Measurements from ENCODE around the gene CDHR4.
A peak's percentile ranks its signal among the peaks of the same experiment; 100 is the strongest.

CDHR4 gene

GRCh38 chr3:49805367-49805782, 5.7 kb upstream of the CDHR4 start:
- H3K4me3 ChIP-seq (ENCODE audit: low read length), result no peak overlapping the region
- DNase-seq (ENCODE audit: low read depth, low spot score), result no peak

GRCh38 chr3:49804141-49805041, 4.7 kb upstream of the CDHR4 start:
- DNase-seq (ENCODE audit: low read depth, low spot score), result no peak
- H3K4me3 ChIP-seq (ENCODE audit: low read length), result peak overlapping the region; percentile 83

- no peak for DNase-seq (ENCODE audit: low read depth, low spot score)
- peak overlapping the region; percentile 83 for H3K4me3 ChIP-seq (ENCODE audit: low read length)
Observed at GRCh38 chr3:49803465-49804140, 3.9 kb upstream of the CDHR4 start.

GRCh38 chr3:49802719-49803464, 3.2 kb upstream of the CDHR4 start, which contains the start of gene INKA1:
INKA1 (plus strand) TSS chr3:49803261; CDS start chr3:49803393, 132 bp downstream.
- peak within 1 kb of the TSS; percentile 83 for H3K4me3 ChIP-seq (ENCODE audit: low read length)
- DNase-seq (ENCODE audit: low read depth, low spot score), result peak; percentile 77

GRCh38 chr3:49801160-49801559, 1.5 kb upstream of the CDHR4 start:
- no peak overlapping the region for H3K4me3 ChIP-seq (ENCODE audit: low read length)

GRCh38 chr3:49799105-49799504, 568 bp downstream of the CDHR4 start:
- no peak for DNase-seq (ENCODE audit: low read depth, low spot score)

More at GRCh38 chr3:49801160-49801559, 1.5 kb upstream of the CDHR4 start:
- DNase-seq (ENCODE audit: low read depth, low spot score), result no peak

GRCh38 chr3:49794926-49795905, 4.5 kb downstream of the CDHR4 start:
- no peak overlapping the region for H3K4me3 ChIP-seq (ENCODE audit: low read length)
- DNase-seq (ENCODE audit: low read depth, low spot score), result no peak

More at GRCh38 chr3:49799105-49799504, 568 bp downstream of the CDHR4 start:
- no peak overlapping the region for H3K4me3 ChIP-seq (ENCODE audit: low read length)

- no peak for DNase-seq (ENCODE audit: low read depth, low spot score)
Observed at GRCh38 chr3:49794431-49794830, 5.2 kb downstream of the CDHR4 start.

GRCh38 chr3:49793486-49794085, 6.1 kb downstream of the CDHR4 start:
- H3K4me3 ChIP-seq (ENCODE audit: low read length), result no peak overlapping the region
- DNase-seq (ENCODE audit: low read depth, low spot score), result no peak

More at GRCh38 chr3:49794431-49794830, 5.2 kb downstream of the CDHR4 start:
- H3K4me3 ChIP-seq (ENCODE audit: low read length), result no peak overlapping the region

GRCh38 chr3:49792371-49793150, 7.1 kb downstream of the CDHR4 start:
- no peak for DNase-seq (ENCODE audit: low read depth, low spot score)
- H3K4me3 ChIP-seq (ENCODE audit: low read length), result no peak overlapping the region

- DNase-seq (ENCODE audit: low read depth, low spot score), result no peak
- H3K4me3 ChIP-seq (ENCODE audit: low read length), result no peak overlapping the region
Observed at GRCh38 chr3:49791571-49791970, 8.1 kb downstream of the CDHR4 start.

- DNase-seq (ENCODE audit: low read depth, low spot score), result no peak
Observed at GRCh38 chr3:49790626-49791411, 8.9 kb downstream of the CDHR4 start.

GRCh38 chr3:49788056-49788455, 11.6 kb downstream of the CDHR4 start:
- no peak overlapping the region for H3K4me3 ChIP-seq (ENCODE audit: low read length)
- no peak for DNase-seq (ENCODE audit: low read depth, low spot score)

More at GRCh38 chr3:49790626-49791411, 8.9 kb downstream of the CDHR4 start:
- H3K4me3 ChIP-seq (ENCODE audit: low read length), result no peak overlapping the region

- H3K4me3 ChIP-seq (ENCODE audit: low read length), result no peak overlapping the region; the same call in 1 of the 2 replicates
- DNase-seq (ENCODE audit: low read depth, low spot score), result no peak
Observed at GRCh38 chr3:49787536-49787935, 12.1 kb downstream of the CDHR4 start.

- peak overlapping the region; percentile 91 for H3K4me3 ChIP-seq (ENCODE audit: low read length)
- no peak for DNase-seq (ENCODE audit: low read depth, low spot score)
Observed at GRCh38 chr3:49787182-49787464, 12.6 kb downstream of the CDHR4 start.

GRCh38 chr3:49786357-49787181, 13.1 kb downstream of the CDHR4 start, which contains the start of gene IP6K1:
IP6K1 (minus strand) TSS chr3:49786542; CDS start chr3:49748040, 38,502 bp downstream.
- peak; percentile 100 for DNase-seq (ENCODE audit: low read depth, low spot score)
- peak within 1 kb of the TSS; percentile 91 for H3K4me3 ChIP-seq (ENCODE audit: low read length)
